Epithelial cell of proximal tubule (primary cell): ENCODE data around the gene ZNF865. TPM values are rescaled to one million over a fixed set of nuclear protein-coding genes. Genes with fewer than 3 reads are reported as not detected.

Source experiments
- DNase-seq: peaks from one replicate; pipeline ENCODE4 v3.0.0-alpha.2; 2011; ENCODE audit warnings: low read depth
- H3K4me3 ChIP-seq: 2 replicates; pipeline ENCODE4 v1.5.1; 2011; ENCODE audit warnings: low read depth, mild to moderate bottlenecking, low read length
- total RNA-seq: library from RNA; depleted of rRNA; stranded (reverse); fragments of >200 nt; gene quantifications from 2 replicates; pipeline ENCODE4 v1.2.3, GENCODE V29; 2015
- TF ChIP-seq, protein P1 (sequence below): conservative IDR thresholded peaks from 2 replicates; pipeline ENCODE4 v1.5.1; 2012; ENCODE audit warnings: low read depth, mild to moderate bottlenecking, low read length

Gene ZNF865
- total RNA-seq, 1 donor from 2014 or later = 6.2 TPM

DNA sequence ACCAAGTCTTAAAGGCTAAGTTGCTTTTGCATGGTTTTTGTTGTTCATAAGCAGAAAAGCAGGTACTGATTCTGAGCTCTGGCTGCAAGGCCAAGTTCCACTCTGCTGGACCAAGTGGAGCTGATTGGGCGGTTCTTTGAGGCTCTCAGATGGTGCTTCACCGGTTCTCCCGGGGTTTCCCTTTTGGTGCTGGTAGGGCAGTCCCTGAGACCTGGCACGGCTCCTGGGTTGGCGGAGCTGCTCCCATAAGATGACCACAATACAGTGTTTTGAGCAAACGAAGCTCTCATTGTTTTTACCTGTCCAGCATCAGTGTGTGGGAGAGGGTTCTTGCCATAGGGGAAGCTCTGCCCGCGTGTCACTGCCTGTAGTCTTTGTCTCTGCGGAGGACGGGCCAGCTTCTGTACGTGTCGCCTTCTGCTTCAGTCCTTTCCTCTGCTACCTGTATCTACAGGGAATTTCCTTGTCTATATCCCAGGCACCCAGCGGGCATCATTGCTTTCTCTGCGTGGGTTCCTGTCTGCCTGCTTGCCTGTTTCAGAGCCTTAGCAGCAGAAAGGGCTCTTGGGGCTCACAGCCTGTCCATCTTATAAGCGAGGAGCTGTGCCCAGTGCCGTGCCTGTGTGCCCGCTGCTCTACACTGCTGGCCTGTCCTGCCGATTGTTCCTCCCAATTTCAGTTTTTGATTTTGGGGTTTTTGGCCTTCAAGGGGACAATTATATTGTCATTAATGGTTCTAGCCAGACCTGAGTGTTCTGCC lies 51.7 kb downstream of the ZNF865 start:
- DNase-seq = no peak
- H3K4me3 ChIP-seq = peak overlapping the region; percentile 87
- TF ChIP-seq, protein P1, sequence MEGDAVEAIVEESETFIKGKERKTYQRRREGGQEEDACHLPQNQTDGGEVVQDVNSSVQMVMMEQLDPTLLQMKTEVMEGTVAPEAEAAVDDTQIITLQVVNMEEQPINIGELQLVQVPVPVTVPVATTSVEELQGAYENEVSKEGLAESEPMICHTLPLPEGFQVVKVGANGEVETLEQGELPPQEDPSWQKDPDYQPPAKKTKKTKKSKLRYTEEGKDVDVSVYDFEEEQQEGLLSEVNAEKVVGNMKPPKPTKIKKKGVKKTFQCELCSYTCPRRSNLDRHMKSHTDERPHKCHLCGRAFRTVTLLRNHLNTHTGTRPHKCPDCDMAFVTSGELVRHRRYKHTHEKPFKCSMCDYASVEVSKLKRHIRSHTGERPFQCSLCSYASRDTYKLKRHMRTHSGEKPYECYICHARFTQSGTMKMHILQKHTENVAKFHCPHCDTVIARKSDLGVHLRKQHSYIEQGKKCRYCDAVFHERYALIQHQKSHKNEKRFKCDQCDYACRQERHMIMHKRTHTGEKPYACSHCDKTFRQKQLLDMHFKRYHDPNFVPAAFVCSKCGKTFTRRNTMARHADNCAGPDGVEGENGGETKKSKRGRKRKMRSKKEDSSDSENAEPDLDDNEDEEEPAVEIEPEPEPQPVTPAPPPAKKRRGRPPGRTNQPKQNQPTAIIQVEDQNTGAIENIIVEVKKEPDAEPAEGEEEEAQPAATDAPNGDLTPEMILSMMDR = no peak

DNA sequence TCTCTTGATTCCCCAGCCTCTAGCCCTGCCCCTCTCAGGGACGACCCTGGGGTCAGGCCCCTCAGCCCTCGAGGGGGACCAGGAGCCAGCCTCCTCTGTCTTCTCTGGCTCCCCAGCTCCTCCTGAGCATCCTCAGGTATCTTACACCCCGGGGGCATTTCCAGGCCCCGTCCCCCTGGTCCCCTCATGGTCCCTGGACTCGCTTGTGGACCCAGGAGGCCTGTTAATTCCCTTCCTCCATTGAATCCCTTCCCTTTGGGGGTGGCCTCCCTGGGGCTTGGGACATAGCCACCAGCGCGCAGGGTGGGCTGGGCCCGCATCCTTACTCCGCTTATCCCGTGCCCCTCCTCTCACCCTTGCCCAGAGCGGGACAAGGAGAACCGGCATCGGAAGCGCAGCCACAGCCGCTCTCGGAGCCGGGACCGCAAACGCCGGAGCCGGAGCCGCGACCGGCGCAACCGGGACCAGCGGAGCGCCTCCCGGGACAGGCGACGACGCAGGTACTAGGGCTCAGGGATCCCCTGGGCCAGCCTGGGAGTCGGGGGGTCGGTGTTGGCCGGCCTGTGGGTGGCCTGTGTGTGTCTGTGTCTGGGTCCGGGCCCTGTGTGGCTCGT lies 53.5 kb downstream of the ZNF865 start:
- no peak overlapping the region for H3K4me3 ChIP-seq
- TF ChIP-seq, protein P1 = no peak
- DNase-seq = no peak

DNA sequence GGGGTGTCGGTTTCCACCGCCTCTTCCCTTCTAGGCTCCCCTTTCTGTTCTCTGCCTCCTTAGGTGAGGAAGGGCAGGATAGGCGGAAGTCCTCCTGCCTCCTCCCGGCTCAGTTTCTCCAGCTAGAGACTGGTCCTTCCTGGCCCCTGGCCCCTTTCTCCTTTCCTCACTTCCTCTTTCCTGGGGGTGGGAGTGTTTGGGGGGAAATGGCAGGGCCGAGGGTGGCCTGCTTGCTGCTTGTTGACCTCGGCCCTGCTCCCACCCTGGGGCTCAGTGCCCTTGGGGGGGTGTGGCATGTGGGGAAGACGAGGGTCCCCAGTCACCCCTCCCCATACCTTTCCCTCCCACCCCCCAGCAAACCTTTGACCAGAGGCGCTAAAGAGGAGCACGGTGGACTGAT lies 54.4 kb downstream of the ZNF865 start:
- no peak for DNase-seq
- no peak overlapping the region for H3K4me3 ChIP-seq
- TF ChIP-seq, protein P1 = no peak

DNA sequence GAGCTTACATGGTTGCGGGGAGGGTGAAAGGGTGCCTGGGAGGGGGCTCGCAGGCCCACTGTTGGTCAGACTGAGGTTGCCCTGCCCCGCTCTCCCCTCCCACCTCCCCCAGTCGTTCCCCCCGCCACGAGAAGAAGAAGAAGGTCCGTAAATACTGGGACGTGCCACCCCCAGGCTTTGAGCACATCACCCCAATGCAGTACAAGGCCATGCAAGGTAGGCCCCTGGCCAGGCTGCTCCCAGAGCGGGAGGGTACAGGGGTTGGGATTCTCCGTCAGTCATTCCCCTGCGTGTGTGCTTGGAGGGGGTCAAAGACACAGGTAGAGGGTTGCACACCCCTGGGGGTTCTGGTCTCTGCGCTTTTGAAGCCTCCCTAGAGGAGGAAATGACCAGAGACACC lies 55.0 kb downstream of the ZNF865 start:
- DNase-seq = no peak
- no peak overlapping the region for H3K4me3 ChIP-seq
- TF ChIP-seq, protein P1 = no peak

DNA sequence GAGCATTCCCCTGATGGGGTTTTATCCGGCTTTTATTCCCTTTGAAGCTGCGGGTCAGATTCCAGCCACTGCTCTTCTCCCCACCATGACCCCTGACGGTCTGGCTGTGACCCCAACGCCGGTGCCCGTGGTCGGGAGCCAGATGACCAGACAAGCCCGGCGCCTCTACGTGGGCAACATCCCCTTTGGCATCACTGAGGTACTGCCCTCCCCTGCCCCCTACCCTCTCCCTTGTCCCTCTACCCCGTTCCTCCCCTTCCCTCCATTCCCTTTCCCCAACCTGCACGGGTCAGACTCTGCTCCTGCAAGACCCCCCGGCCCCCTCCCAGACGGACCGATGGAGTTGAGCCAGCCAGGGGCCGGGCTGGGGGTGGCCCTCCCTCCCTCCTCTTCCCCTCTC lies 55.5 kb downstream of the ZNF865 start:
- H3K4me3 ChIP-seq = no peak overlapping the region
- no peak for DNase-seq
- TF ChIP-seq, protein P1 = no peak

DNA sequence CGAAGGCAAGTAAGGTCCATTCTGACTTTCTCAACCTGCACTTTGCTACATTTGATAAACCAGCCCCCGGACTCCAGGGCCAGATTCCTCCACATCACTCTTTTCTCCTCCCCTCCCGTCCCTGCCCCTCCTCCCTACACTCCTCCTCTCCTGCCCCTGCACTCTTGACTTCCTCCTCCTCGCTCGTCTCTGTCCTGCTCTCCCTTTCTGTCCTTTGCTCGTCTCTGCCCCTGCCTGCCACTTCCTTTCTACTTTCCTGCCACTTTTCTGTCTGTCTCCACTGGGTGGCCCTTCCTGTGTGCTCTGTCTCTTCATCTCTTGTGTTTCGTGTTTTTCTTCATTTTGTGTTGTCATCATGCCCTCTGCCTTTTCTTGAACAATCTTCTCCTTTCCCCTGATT lies 56.4 kb downstream of the ZNF865 start:
- TF ChIP-seq, protein P1 = no peak
- DNase-seq = no peak
- no peak overlapping the region for H3K4me3 ChIP-seq
